H1 (cell line): Measurements from ENCODE around the gene ENPP6. TPM values are rescaled to one million over a fixed set of nuclear protein-coding genes. Genes with fewer than 3 reads are reported as not detected.

Source experiments
- CTCF ChIA-PET: fragments of 300-600 bp; sonication (Branson Sonifier 250); formaldehyde crosslinking; loops from one replicate; lab custom pipeline; 2021; ENCODE audit not compliant: partially characterized antibody; lab: Charles Lee
- POLR2A ChIA-PET: fragments of 300-600 bp; sonication (Branson Sonifier 250); formaldehyde crosslinking; loops from one replicate; lab custom pipeline; 2021; ENCODE audit warnings: inconsistent platforms; ENCODE audit not compliant: partially characterized antibody; lab: Charles Lee
- DNase-seq, 2 experiments: peaks; one replicate each; pipeline versions ENCODE4 v3.0.0 to v3.0.0-alpha.2; 2010 to 2022; ENCODE audit warnings: low spot score in 2 of 2, low read depth in 1 of 2, mixed read lengths in 1 of 2
- FAIRE-seq: peaks from 2 replicates; lab custom pipeline; 2011; peaks lifted over from hg19 to GRCh38; lab: Jason Lieb, UNC
- H2AFZ ChIP-seq: 2 replicates; pipeline ENCODE4 v1.8.1; 2012; ENCODE audit warnings: low read length, inconsistent platforms
- H2AK5ac ChIP-seq: 2 replicates; pipeline ENCODE4 v1.6.1; 2013; ENCODE audit warnings: low read depth, low read length
- H2BK120ac ChIP-seq: replicated peaks from 2 replicates; pipeline ENCODE3; 2013; ENCODE audit warnings: low read depth, low read length, inconsistent platforms
- H2BK12ac ChIP-seq: 2 replicates; pipeline ENCODE4 v1.6.1; 2013; ENCODE audit warnings: low read depth, low read length
- H2BK15ac ChIP-seq: 2 replicates; pipeline ENCODE4 v1.6.1; 2013; ENCODE audit warnings: low read length
- H2BK20ac ChIP-seq: 2 replicates; pipeline ENCODE4 v1.6.1; 2013; ENCODE audit warnings: low read length
- H2BK5ac ChIP-seq: 2 replicates; pipeline ENCODE4 v1.6.1; 2013; ENCODE audit warnings: low read depth, low read length
- H3K14ac ChIP-seq: 2 replicates; pipeline ENCODE4 v1.6.1; 2013; ENCODE audit warnings: inconsistent platforms; ENCODE audit not compliant: insufficient read length
- H3K18ac ChIP-seq: 2 replicates; pipeline ENCODE4 v1.6.1; 2013; ENCODE audit warnings: low read length; ENCODE audit errors: extremely low read depth
- H3K23ac ChIP-seq: 2 replicates; pipeline ENCODE4 v1.6.1; 2013; ENCODE audit warnings: inconsistent platforms; ENCODE audit not compliant: insufficient read length
- H3K23me2 ChIP-seq: 2 replicates; pipeline ENCODE4 v1.6.1; 2013; ENCODE audit warnings: low read depth, low read length
- H3K27ac ChIP-seq: 2 replicates; pipeline ENCODE4 v1.6.1; 2011; ENCODE audit warnings: low read depth, low read length, inconsistent platforms
- H3K27me3 ChIP-seq, 4 experiments: replicated peaks in 1 of 4; 1 replicate in 1 of 4; 2 replicates in 3 of 4; pipeline versions ENCODE4 v1.6.1 to v1.8.1; 2011 to 2013; ENCODE audit warnings: low read length in 3 of 4, mild to moderate bottlenecking in 3 of 4, inconsistent platforms in 2 of 4, mixed read lengths in 2 of 4, moderate library complexity in 1 of 4; ENCODE audit not compliant: control insufficient read depth in 3 of 4, insufficient read depth in 3 of 4; ENCODE audit errors: extremely low read depth in 1 of 4
- H3K36me3 ChIP-seq, 4 experiments: 2 replicates each; pipeline versions ENCODE4 v1.6.1 to v1.8.1; 2011 to 2013; ENCODE audit warnings: mild to moderate bottlenecking in 4 of 4, low read length in 3 of 4, moderate library complexity in 2 of 4, control low read depth in 1 of 4, inconsistent platforms in 1 of 4; ENCODE audit not compliant: insufficient read depth in 4 of 4, control insufficient read depth in 2 of 4
- H3K4ac ChIP-seq: replicated peaks from 2 replicates; pipeline ENCODE3; 2013; ENCODE audit warnings: low read length, low read depth, mixed read lengths, inconsistent platforms; ENCODE audit not compliant: insufficient read length
- H3K4me1 ChIP-seq, 4 experiments: replicated peaks in 1 of 4; 1 replicate in 1 of 4; 2 replicates in 3 of 4; pipeline versions ENCODE4 v1.6.1 to v1.8.1; 2011 to 2013; ENCODE audit warnings: low read length in 3 of 4, inconsistent platforms in 2 of 4, mixed read lengths in 1 of 4; ENCODE audit not compliant: insufficient read depth in 4 of 4, control insufficient read depth in 3 of 4
- H3K4me2 ChIP-seq, 2 experiments: 2 replicates each; pipeline versions ENCODE4 v1.6.1 to v1.8.1; 2011 to 2013; ENCODE audit warnings: low read depth in 2 of 2, low read length in 2 of 2, control low read depth in 1 of 2, inconsistent platforms in 1 of 2, mild to moderate bottlenecking in 1 of 2; ENCODE audit not compliant: insufficient read depth in 1 of 2
- H3K4me3 ChIP-seq, 4 experiments: fragments of 200-600, 300-600 bp in 1 of 4; sonication (generic), shearing (Covaris generic), sonication (Bioruptor Twin) in 1 of 4; 2 replicates each; pipeline versions ENCODE4 v1.5.1 to v1.8.1; 2011 to 2016; ENCODE audit warnings: low read length in 4 of 4, low read depth in 3 of 4, control low read depth in 2 of 4, inconsistent platforms in 2 of 4, mild to moderate bottlenecking in 2 of 4, mixed read lengths in 1 of 4, moderate library complexity in 1 of 4; ENCODE audit not compliant: insufficient read depth in 2 of 4; ENCODE audit errors: extremely low read depth in 1 of 4
- H3K56ac ChIP-seq: replicated peaks from 2 replicates; pipeline ENCODE3; 2013; ENCODE audit warnings: low read depth, mild to moderate bottlenecking, mixed read lengths, low read length, inconsistent platforms; ENCODE audit not compliant: insufficient read length
- H3K79me1 ChIP-seq: 2 replicates; pipeline ENCODE4 v1.6.1; 2013; ENCODE audit warnings: low read depth, low read length, control low read depth
- H3K79me2 ChIP-seq, 2 experiments: 2 replicates each; pipeline versions ENCODE4 v1.6.1 to v1.8.1; 2012 to 2013; ENCODE audit warnings: low read length in 2 of 2, mild to moderate bottlenecking in 2 of 2, inconsistent platforms in 1 of 2; ENCODE audit not compliant: insufficient read depth in 2 of 2, control insufficient read depth in 1 of 2
- H3K9ac ChIP-seq, 4 experiments: replicated peaks in 1 of 4; 1 replicate in 1 of 4; 2 replicates in 3 of 4; pipeline versions ENCODE4 v1.6.1 to v1.8.1; 2011 to 2013; ENCODE audit warnings: low read depth in 3 of 4, low read length in 3 of 4, control low read depth in 2 of 4, mild to moderate bottlenecking in 2 of 4, moderate library complexity in 2 of 4, inconsistent platforms in 1 of 4; ENCODE audit errors: extremely low read depth in 1 of 4
- H3K9me3 ChIP-seq, 2 experiments: 2 replicates each; pipeline versions ENCODE4 v1.6.1 to v1.8.1; 2012 to 2013; ENCODE audit warnings: mild to moderate bottlenecking in 2 of 2, moderate library complexity in 2 of 2, control low read depth in 1 of 2, inconsistent platforms in 1 of 2, low read depth in 1 of 2, low read length in 1 of 2, mixed read lengths in 1 of 2; ENCODE audit not compliant: insufficient read depth in 2 of 2
- H4K20me1 ChIP-seq, 2 experiments: replicated peaks in 1 of 2; 2 replicates each; pipeline versions ENCODE3 to v1.8.1; 2011 to 2013; ENCODE audit warnings: inconsistent platforms in 2 of 2, low read length in 2 of 2, mild to moderate bottlenecking in 1 of 2; ENCODE audit not compliant: insufficient read depth in 2 of 2, control insufficient read depth in 1 of 2
- H4K5ac ChIP-seq: 2 replicates; pipeline ENCODE4 v1.6.1; 2013; ENCODE audit warnings: low read length, low read depth, mixed read lengths, inconsistent platforms; ENCODE audit not compliant: insufficient read length
- H4K8ac ChIP-seq: 2 replicates; pipeline ENCODE4 v1.8.0; 2013; ENCODE audit warnings: mild to moderate bottlenecking, moderate library complexity, low read length, inconsistent platforms; ENCODE audit not compliant: insufficient read depth; ENCODE audit errors: extremely low read depth
- H4K91ac ChIP-seq: replicated peaks from 2 replicates; pipeline ENCODE3; 2013; ENCODE audit warnings: low read length, mixed read lengths, inconsistent platforms; ENCODE audit not compliant: insufficient read length
- E2F6 ChIP-seq: IDR thresholded peaks from 2 replicates; pipeline ENCODE4 v1.6.1; 2012; ENCODE audit warnings: inconsistent platforms
- MAX ChIP-seq: IDR thresholded peaks from 2 replicates; pipeline ENCODE4 v1.6.1; 2012; ENCODE audit warnings: inconsistent platforms
- RAD21 ChIP-seq, 2 experiments: IDR thresholded peaks in 1 of 2; conservative IDR thresholded peaks in 1 of 2; 2 replicates each; pipeline ENCODE4 v1.6.1; 2011; ENCODE audit warnings: low read depth in 2 of 2, low read length in 2 of 2, improper control_type of control experiment in 1 of 2, inconsistent platforms in 1 of 2, mild to moderate bottlenecking in 1 of 2, moderate library complexity in 1 of 2
- RBBP5 ChIP-seq: IDR thresholded peaks from 2 replicates; pipeline ENCODE4 v1.7.1; 2012; ENCODE audit warnings: low read depth, mild to moderate bottlenecking, inconsistent platforms, low read length, moderate library complexity, borderline replicate concordance
- RFX5 ChIP-seq: IDR thresholded peaks from 2 replicates; pipeline ENCODE4 v1.6.1; 2011; ENCODE audit warnings: low read depth, low read length, improper control_type of control experiment, borderline replicate concordance
- RNF2 ChIP-seq: fragments of 200-900, 300-1000 bp; sonication (generic); IDR thresholded peaks from 2 replicates; pipeline ENCODE4 v1.7.1; 2016; ENCODE audit warnings: borderline replicate concordance, low read depth, mild to moderate bottlenecking, antibody characterized with exemption, low read length; ENCODE audit not compliant: poor library complexity, severe bottlenecking; ENCODE audit errors: missing control alignments
- SRF ChIP-seq: IDR thresholded peaks from 2 replicates; pipeline ENCODE4 v1.6.1; 2011; ENCODE audit warnings: mild to moderate bottlenecking, low read depth, low read length, moderate library complexity
- SUZ12 ChIP-seq: fragments of 200-600 bp; sonication (generic); IDR thresholded peaks from 2 replicates; pipeline ENCODE4 v1.6.1; 2012; ENCODE audit warnings: mild to moderate bottlenecking, inconsistent platforms, low read length, moderate library complexity, mixed read lengths
- TBP ChIP-seq: IDR thresholded peaks from 2 replicates; pipeline ENCODE4 v1.6.1; 2011; ENCODE audit warnings: low read depth, low read length, improper control_type of control experiment
- TEAD4 ChIP-seq: IDR thresholded peaks from 2 replicates; pipeline ENCODE4 v1.6.1; 2012; ENCODE audit warnings: low read depth, low read length, inconsistent platforms, mixed read lengths
- YY1 ChIP-seq: IDR thresholded peaks from 2 replicates; pipeline ENCODE4 v1.6.1; 2011; ENCODE audit warnings: low read depth, mild to moderate bottlenecking, low read length
- WGBS, 2 experiments: shearing (Covaris generic) in 1 of 2; methylation state at CpG; one replicate each; pipeline versions ENCODE4 v1.1.6 to v1.1.7; 2013 to 2015; ENCODE audit warnings: low lambda C conversion rate in 2 of 2, mixed read lengths in 2 of 2, inconsistent platforms in 1 of 2, low coverage in 1 of 2, missing lambda C conversion rate in 1 of 2; ENCODE audit not compliant: insufficient replicate concordance in 2 of 2, insufficient coverage in 1 of 2, insufficient read length in 1 of 2; ENCODE audit errors: extremely low coverage in 1 of 2, missing lambda C conversion rate in 1 of 2; 5-methylcytosine and 5-hydroxymethylcytosine counted together
- polyA plus RNA-seq, 7 experiments: library from polyadenylated mRNA; depleted of rRNA in 3 of 7; stranded (reverse) in 5 of 7; unstranded in 2 of 7; fragments of >200 nt in 5 of 7; fragments of 200-250 nt in 2 of 7; gene quantifications; 1 replicate in 5 of 7; 2 replicates in 1 of 7; 4 replicates in 1 of 7; pipeline versions ENCODE4 v1.2.1 to v1.2.3, GENCODE V29; 2011 to 2013; ENCODE audit warnings: missing spikeins in 2 of 7, mixed read lengths in 2 of 7
- total RNA-seq: library from RNA; stranded (reverse); fragmentation: NEBNext Ultra II Directional; extraction: Animal tissue kit (Norgen Biotek cat#: 25700); gene quantifications from 2 replicates; pipeline ENCODE4 v1.2.1, GENCODE V29; 2021

Gene ENPP6
- total and polyA plus RNA-seq, 2 of the 8 experiments (the other 6 are each of a cell fraction or from before 2014, with no cell fraction given) = 0.11 to 0.20 TPM

GRCh38 chr4:184100297-184100885, 117.3 kb downstream of the ENPP6 start:
- ChIA-PET POLR2A (no interaction called here), CTCF (interaction anchor here (0.6 to 11.3 kb wide), 70 partner anchors 10 to 691 kb away, joined by 3 to 151 read pairs (median 4); partner anchors contain the start of gene STOX2)
- H3K79me2 ChIP-seq = no peaks in the 10 kb centered on the region
- no peak overlapping the region for H3K18ac ChIP-seq
- no peak overlapping the region for H3K4ac ChIP-seq
- no peaks in the 10 kb centered on the region for H3K79me1 ChIP-seq
- no peak overlapping the region; the same call in 1 of the 2 replicates for H2AFZ ChIP-seq
- H4K5ac ChIP-seq = no peak overlapping the region
- FAIRE-seq (no peak), DNase-seq (peak in 1 of 2 experiments; percentile 94)
- H3K27me3 ChIP-seq = peaks cover 0 to 9% (median 2%) of the 10 kb centered on the region in 4 experiments; a peak in 2 of 7 replicates
- no peak overlapping the region for H3K14ac ChIP-seq
- H4K8ac ChIP-seq = no peak overlapping the region; the same call in 1 of the 2 replicates
- H3K4me2 ChIP-seq = no peak overlapping the region
- H2BK5ac ChIP-seq = no peak overlapping the region
- H2BK15ac ChIP-seq = no peak overlapping the region
- H3K9me3 ChIP-seq = no peaks in the 10 kb centered on the region
- H3K4me3 ChIP-seq = no peak overlapping the region
- peaks cover 2% of the 10 kb centered on the region; the same call in 1 of the 2 replicates for H3K23me2 ChIP-seq
- no peak overlapping the region for H4K91ac ChIP-seq
- no peak overlapping the region for H2BK20ac ChIP-seq
- H3K4me1 ChIP-seq = peaks cover 0 to 6% (median 1%) of the 10 kb centered on the region in 4 experiments; a peak in 4 of 7 replicates
- no peak overlapping the region for H3K23ac ChIP-seq
- no peaks in the 10 kb centered on the region for H3K36me3 ChIP-seq
- H2AK5ac ChIP-seq = no peak overlapping the region
- H2BK12ac ChIP-seq = no peak overlapping the region
- H4K20me1 ChIP-seq = peaks cover 0 to 2% of the 10 kb centered on the region in 2 experiments
- H3K56ac ChIP-seq = no peak overlapping the region
- no peak overlapping the region for H3K27ac ChIP-seq
- H3K9ac ChIP-seq = no peak overlapping the region
- H2BK120ac ChIP-seq = no peak overlapping the region
- 30% methylated on average over 12 of the region's 14 CpGs; no CpG with 5 or more reads in 1 of the 2 experiments for WGBS, 2 experiments
- no peak for TF ChIP-seq SUZ12
- 0 out of 2 replicates have a peak, but pooled peaks have one; percentile 25 for TF ChIP-seq E2F6
- no peak for TF ChIP-seq SRF
- TF ChIP-seq RAD21 (IDR thresholded peaks at IDR 0.05 in 1 of 2, conservative IDR thresholded peaks at IDR 0.05 in 1 of 2; ENCODE audit: low read depth in 2 of 2, low read length in 2 of 2) = peak; percentile 90 to 93
- 0 out of 2 replicates have a peak, but pooled peaks have one; percentile 16 for TF ChIP-seq MAX
- no peak for TF ChIP-seq TBP
- no peak for TF ChIP-seq RFX5
- no peak for TF ChIP-seq RNF2
- no peak for TF ChIP-seq RBBP5
- TF ChIP-seq TEAD4 = no peak
- TF ChIP-seq YY1 = peak; percentile 45; the same call in 1 of the 2 replicates
